Fibroblast of peridontal ligament (primary cell): ENCODE results near the gene LCE6A.

Experiments used
- DNase-seq: peaks from one replicate; pipeline ENCODE4 v3.0.0-alpha.2; 2010; ENCODE audit errors: extremely low read depth

Gene LCE6A

DNA sequence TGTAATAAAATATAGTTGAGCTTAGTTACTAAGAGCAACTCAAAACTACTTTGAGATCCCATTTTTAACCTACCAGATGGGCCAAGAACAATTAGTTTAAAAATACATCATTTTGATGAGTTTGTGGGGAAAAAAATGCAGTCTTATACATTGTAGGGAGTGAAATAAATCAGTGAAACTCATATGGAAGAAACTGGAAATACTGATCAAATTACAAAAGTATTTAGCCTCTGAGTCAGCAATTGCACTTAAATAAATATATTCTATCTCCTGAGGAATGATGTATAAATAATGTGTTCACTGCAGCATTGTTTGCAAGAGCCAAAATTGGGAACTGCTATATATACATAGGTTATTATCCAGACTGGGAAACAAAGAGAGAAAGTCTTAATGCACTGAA, 30.8 kb downstream of the LCE6A start:
- peak; percentile 78 for DNase-seq

DNA sequence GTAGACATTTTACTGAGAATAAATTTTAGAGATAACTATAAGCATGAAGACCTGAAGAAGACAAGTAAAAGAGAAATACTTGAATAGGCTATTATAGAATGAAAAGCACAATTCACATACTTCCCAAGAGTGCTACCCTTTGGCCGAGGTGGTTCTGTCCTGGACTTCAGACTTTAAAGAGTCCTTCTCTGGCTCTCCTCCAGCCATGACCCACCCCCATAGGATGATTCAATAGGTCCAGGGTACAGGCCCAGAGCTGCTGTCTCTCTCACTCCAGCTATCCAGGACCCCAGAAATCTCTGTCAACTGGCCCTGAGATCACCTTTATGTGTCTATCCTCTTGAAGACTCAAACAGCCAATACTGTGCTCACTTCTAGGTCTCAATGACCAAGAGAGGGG, 34.2 kb downstream of the LCE6A start:
- no peak for DNase-seq

DNA sequence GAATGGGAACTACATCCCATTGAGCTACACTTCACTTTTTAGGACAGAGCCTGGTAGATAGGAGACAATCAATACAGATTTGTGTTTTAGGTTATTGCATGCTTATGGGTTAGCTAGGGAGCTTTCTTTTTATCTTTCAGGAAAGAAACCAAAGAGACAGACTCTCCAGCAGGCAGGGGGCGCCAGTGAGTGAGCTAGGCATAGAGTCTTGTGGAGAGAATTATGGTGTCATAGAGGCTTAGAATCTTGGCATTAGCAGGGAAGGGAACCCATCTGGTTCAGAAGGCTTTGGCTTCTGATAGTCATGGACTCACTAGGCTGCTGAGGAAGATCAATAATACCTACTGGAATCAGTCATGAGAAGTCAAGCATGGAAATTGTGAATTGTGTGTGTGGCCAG, 35.4 kb downstream of the LCE6A start, which contains the start of gene SMCP:
Gene SMCP (plus strand): TSS at position 281 of the 400 bp plus-strand sequence. CDS start 6,101 bp downstream, outside the sequence.
- no peak for DNase-seq

DNA sequence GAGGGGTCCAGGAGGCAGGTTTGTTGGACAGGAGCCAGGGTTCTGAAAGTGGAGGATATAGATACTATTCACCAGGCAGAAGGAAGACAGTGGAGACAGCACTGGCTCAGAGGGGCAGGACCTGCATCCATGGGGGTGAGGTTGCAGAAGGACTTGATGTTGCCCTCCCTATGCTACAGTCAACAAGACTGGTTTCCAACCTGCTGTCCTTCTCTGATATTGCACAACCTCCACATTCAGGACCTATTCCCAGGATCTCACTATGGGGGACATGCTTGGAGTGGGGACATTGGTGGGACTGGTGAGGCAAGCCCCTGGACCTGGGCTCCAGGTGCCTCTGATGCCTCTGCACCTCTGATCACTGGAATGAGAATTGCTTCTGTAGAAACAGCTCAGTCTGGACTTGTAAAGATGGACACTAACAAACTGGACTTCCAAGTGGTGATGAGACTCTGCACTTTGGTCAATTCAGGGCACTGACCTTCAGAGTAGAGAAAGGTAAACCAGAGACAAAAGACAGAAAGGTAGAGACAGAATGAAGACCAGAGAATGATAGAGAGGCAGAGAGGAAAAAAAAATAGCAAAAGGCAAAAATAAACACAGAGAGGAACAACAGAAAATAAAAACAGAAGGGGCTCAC, 37.0 kb downstream of the LCE6A start:
- DNase-seq: no peak

DNA sequence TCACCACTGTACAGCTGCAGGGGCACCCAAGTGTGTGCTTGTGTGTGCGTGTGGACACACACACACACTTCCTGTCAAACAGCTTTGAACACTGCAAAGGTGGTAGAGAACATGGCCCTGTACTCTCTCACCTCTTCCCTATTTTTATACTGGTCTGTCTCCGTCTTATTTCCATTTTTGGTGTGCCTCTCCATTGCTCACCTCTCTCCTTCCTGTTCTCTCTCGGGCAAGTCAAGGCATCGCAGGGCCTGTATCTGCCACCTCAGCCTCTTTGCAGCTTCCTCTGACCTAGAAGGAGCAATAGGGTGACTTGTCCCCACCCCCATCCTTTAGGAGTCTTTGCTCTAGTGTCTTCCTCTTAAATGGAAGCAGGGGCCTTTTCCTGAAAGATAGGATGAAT, 37.7 kb downstream of the LCE6A start:
- DNase-seq: no peak

DNA sequence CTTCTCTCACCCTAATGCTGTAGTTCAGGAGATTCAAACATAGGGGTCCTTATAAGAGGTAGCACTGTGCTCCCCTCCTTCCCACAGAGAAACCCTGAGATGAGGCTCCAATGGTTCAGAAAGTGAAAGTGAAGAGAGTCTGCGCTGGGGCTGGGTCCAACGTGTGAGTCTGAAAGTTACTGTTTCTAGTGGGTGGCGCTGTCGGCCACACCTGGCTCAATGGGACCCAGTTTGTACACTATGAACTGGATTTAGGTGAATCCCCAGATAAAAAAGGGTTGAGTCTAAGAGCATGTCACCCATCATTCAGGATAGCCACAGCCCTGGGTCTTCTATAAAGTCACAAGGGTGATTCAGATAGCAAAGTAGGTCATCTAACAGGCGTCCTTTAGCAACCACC, 38.3 kb downstream of the LCE6A start:
- DNase-seq: no peak

DNA sequence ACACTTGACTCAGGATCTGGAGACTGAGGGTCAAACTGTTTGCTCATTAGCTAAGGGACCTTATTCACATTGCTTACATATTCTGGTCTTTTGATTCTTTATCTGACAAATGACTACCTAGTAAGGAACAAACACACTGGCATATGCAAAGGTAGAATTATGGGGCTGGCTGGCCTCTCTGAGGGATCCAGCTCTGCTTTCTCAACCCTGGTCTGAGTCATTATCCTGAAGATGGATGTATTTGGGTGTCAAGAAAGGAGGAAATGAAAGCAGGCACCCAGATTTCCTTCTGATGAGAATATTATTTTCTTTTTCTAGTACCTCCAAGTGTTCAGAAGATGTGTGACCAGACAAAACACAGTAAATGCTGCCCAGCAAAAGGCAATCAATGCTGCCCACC, 41.4 kb downstream of the LCE6A start:
- no peak for DNase-seq

DNA sequence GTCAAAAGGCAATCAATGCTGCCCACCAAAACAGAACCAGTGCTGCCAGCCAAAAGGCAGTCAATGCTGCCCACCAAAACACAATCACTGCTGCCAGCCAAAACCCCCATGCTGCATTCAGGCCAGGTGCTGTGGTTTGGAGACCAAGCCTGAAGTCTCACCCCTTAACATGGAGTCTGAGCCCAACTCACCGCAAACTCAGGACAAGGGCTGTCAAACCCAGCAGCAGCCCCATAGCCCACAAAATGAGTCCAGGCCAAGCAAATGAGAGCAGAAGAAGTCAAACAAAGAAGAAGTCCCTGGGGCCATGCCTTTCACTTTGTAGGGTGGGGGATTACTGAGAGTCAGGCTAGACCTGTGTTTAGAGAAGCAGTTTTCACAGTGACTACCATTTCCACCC, 41.9 kb downstream of the LCE6A start:
- DNase-seq: no peak

DNA sequence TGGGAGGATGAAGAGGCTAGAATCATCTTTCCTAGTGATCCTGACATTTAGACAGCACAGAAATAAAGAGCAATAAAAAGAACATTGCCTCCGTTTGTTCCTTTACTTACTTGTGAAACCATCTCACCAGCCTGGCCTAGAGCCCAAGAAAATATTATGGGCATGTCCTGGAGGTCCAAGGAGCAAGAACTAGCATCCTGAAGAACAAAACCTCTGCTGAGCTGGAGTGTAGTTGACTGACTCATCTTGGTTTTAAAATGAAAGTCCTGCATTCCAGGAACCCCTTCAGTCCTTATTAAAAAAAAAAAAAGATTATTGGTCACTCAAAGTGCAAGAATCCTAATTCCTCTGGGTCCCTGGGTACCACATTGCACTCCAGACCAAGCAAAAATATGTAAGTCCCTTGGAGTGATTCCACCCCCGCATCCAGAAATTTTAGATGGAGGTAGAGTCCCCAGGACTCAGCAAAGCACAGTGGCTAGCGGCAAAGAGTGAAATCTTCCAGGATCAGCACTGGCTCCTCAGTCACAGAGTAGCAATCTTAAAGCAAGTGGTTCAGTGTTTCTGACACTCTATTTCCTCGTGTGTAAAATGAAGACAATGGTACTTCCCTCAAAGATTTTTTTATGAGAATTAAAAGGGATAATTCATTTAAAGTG, 42.4 kb downstream of the LCE6A start:
- peak; percentile 92 for DNase-seq

DNA sequence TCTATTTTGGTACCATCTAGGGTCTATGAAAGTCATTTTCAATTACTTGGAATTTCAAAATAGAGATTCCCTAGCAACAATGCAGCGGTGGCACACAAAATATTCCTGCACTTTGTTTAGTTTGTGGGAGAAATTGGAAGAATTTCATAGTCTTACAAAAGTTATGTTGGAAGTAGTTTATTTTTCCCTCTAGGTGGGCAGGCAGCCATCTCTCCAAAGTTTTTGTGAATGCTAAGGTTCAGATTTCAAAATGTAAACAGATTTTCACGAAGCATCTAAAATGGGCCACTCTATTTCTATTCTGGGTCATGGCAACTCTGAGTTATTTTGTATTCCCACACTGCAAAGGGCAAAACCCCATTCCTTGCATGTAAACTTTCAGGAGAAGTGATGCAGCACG, 43.4 kb downstream of the LCE6A start:
- peak; percentile 98 for DNase-seq

DNA sequence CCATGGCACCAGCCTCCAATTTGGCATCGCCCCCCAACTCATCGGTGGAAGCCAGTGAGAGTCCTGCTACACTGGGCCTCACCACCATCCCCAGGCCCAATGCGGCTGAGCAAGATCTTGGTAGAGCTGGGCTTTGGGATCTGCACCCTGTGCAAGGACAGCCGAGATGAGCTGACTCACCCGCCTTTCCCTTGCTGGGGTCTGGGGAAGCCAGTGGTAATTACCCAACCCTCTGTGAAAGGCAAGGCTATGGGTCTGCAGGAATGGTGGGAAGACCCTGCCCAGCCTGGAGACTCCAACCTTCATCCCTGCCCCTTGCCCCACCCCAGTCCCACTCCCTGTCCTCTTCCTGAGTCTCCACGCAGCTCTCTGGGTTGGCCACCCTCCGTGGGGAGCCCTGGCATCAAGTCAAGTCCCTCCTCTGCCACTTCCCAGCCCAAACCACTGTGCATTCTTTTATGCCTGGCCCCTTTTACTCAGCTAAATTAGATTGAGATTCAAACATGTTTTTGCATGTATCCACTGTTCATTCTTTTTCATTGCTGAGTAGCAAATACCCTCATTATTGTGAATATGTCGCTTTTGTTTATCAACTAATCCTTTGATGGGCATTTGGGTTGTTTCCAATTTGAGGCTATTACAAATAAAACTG, 44.2 kb downstream of the LCE6A start:
- DNase-seq: peak; percentile 28

DNA sequence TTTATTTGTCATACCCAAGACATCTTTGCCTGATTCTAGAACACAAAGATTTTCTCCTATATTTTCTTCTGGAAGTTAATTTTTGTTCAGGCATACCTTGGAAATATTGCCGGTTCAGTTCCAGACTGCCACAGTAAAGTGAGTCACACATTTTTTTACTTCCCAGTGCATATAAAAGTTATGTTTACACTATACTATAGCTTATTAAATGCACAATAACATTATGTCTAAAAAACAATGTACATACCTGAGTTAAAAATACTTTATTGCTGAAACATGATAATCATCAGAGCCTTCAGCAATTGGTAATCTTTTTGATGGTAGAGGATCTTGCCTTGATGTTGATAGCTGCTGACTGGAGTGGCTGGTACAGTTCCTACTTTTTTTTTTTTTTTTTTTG, 45.5 kb downstream of the LCE6A start:
- DNase-seq: no peak
